HCT116 (cell line): ENCODE results near the gene DBNL. TPM values are rescaled to one million over a fixed set of nuclear protein-coding genes. Genes with fewer than 3 reads are reported as not detected.
"Not testable (repeated sequence)": the region's sequence is repeated elsewhere in the genome, so short reads cannot be mapped to it uniquely, and the experiment has no call there.

ENCODE experiments used
- ATAC-seq: fragments of 200-7000 bp; cut with Tn5 transposase; 2 replicates; pipeline ENCODE4 v1.9.1; 2020; ENCODE audit warnings: mild to moderate bottlenecking, moderate library complexity
- Bru-seq: library from RNA; stranded (reverse); fragments of 400-500 nt; gene quantifications from one replicate; lab custom pipeline; 2021; lab: Mats Ljungman, UMichigan
- BruChase-seq, 2 experiments: library from RNA; stranded (reverse); fragments of 400-500 nt; gene quantifications; one replicate each; lab custom pipeline; 2021; lab: Mats Ljungman, UMichigan
- BruUV-seq: library from RNA; stranded (reverse); fragments of 400-500 nt; replicated peaks from 2 replicates; lab custom pipeline; 2021; lab: Mats Ljungman, UMichigan
- CTCF ChIA-PET: fragments of 300-600 bp; sonication (Branson Sonifier 250); formaldehyde crosslinking; loops from one replicate; lab custom pipeline; 2021; ENCODE audit warnings: antibody characterized with exemption; lab: Charles Lee
- POLR2A ChIA-PET: fragments of 300-600, 350-600 bp; sonication (Branson Sonifier 250); formaldehyde crosslinking; loops from one replicate; lab custom pipeline; 2021; ENCODE audit warnings: antibody characterized with exemption; lab: Charles Lee
- RAD21 ChIA-PET, 2 experiments: fragments of 300-600 bp; sonication (Branson Sonifier 250); formaldehyde crosslinking; loops; one replicate each; lab custom pipeline; 2023; ENCODE audit warnings: low total read pairs in 2 of 2; ENCODE audit not compliant: uncharacterized antibody in 2 of 2, unreplicated experiment in 2 of 2, low non-redundant PET in 1 of 2; lab: Charles Lee
- DNase-seq: peaks from one replicate; pipeline ENCODE4 v3.0.0-alpha.2; 2010; ENCODE audit warnings: low read depth, low spot score
- H2AFZ ChIP-seq: fragments of 200-600 bp; shearing (Covaris generic), sonication (generic); 2 replicates; pipeline ENCODE4 v1.6.1; 2017; ENCODE audit warnings: low read depth, mixed run types, mixed read lengths, antibody characterized with exemption, low read length; ENCODE audit not compliant: poor library complexity, severe bottlenecking
- H3K27ac ChIP-seq: 2 replicates; pipeline ENCODE4 v1.5.1; 2012; ENCODE audit warnings: low read depth, low read length
- H3K27me3 ChIP-seq: fragments of 200-600 bp; sonication (generic); 2 replicates; pipeline ENCODE4 v1.6.1; 2016; ENCODE audit warnings: mixed run types, low read length, mixed read lengths; ENCODE audit not compliant: insufficient read depth
- H3K36me3 ChIP-seq, 2 experiments: fragments of 200-500 bp in 1 of 2; fragments of 200-600 bp in 1 of 2; sonication (Bioruptor generic) in 1 of 2; sonication (generic) in 1 of 2; 2 replicates each; pipeline versions ENCODE4 v1.5.1 to v1.6.1; 2014 to 2016; ENCODE audit warnings: low read length in 2 of 2, inconsistent platforms in 1 of 2, mixed read lengths in 1 of 2, mixed run types in 1 of 2; ENCODE audit not compliant: insufficient read depth in 2 of 2, control insufficient read depth in 1 of 2
- H3K4me1 ChIP-seq, 2 experiments: fragments of 200-600 bp in 1 of 2; sonication (generic) in 1 of 2; 2 replicates each; pipeline versions ENCODE4 v1.5.1 to v1.6.1; 2012 to 2017; ENCODE audit warnings: low read length in 2 of 2, inconsistent platforms in 1 of 2, mild to moderate bottlenecking in 1 of 2, mixed read lengths in 1 of 2, mixed run types in 1 of 2, moderate library complexity in 1 of 2; ENCODE audit not compliant: insufficient read depth in 2 of 2, control insufficient read depth in 1 of 2
- H3K4me2 ChIP-seq: fragments of 200-600 bp; sonication (generic); 2 replicates; pipeline ENCODE4 v1.6.1; 2017; ENCODE audit warnings: mixed run types, low read length, mixed read lengths
- H3K4me3 ChIP-seq, 2 experiments: fragments of 200-600 bp in 1 of 2; sonication (generic) in 1 of 2; replicated peaks in 1 of 2; 2 replicates each; pipeline ENCODE4 v1.5.1; 2011 to 2016; ENCODE audit warnings: low read length in 2 of 2, control low read depth in 1 of 2, low read depth in 1 of 2, mild to moderate bottlenecking in 1 of 2, mixed read lengths in 1 of 2, mixed run types in 1 of 2
- H3K79me2 ChIP-seq: fragments of 200-600 bp; sonication (generic); 2 replicates; pipeline ENCODE4 v1.6.1; 2017; ENCODE audit warnings: mild to moderate bottlenecking, mixed run types, low read length, moderate library complexity, mixed read lengths; ENCODE audit not compliant: insufficient read depth
- H3K9ac ChIP-seq: fragments of 200-600 bp; sonication (generic); 2 replicates; pipeline ENCODE4 v1.6.1; 2016; ENCODE audit warnings: low read length, mixed read lengths
- H3K9me2 ChIP-seq: fragments of 200-600 bp; sonication (generic), shearing (Covaris generic); 2 replicates; pipeline ENCODE4 v1.6.1; 2017; ENCODE audit warnings: mixed run types, mild to moderate bottlenecking, moderate library complexity; ENCODE audit not compliant: insufficient read depth
- H3K9me3 ChIP-seq, 2 experiments: fragments of 200-500 bp in 1 of 2; fragments of 200-600 bp in 1 of 2; sonication (Bioruptor generic) in 1 of 2; sonication (generic) in 1 of 2; 2 replicates each; pipeline ENCODE4 v1.6.1; 2014 to 2017; ENCODE audit warnings: low read length in 2 of 2, mixed read lengths in 2 of 2, inconsistent platforms in 1 of 2, low read depth in 1 of 2, mild to moderate bottlenecking in 1 of 2, mixed run types in 1 of 2, moderate library complexity in 1 of 2; ENCODE audit not compliant: control insufficient read depth in 1 of 2, insufficient read depth in 1 of 2
- H4K20me1 ChIP-seq: fragments of 200-600 bp; sonication (generic), shearing (Covaris generic); 2 replicates; pipeline ENCODE4 v1.6.1; 2017; ENCODE audit warnings: mixed run types, mild to moderate bottlenecking, moderate library complexity; ENCODE audit not compliant: insufficient read depth
- ELF1 ChIP-seq: IDR thresholded peaks from 2 replicates; pipeline ENCODE4 v1.6.1; 2012; ENCODE audit warnings: low read depth, borderline replicate concordance
- EZH2 ChIP-seq: fragments of 200-600 bp; sonication (generic); IDR thresholded peaks from 2 replicates; pipeline ENCODE4 v1.6.1; 2017; ENCODE audit warnings: antibody characterized with exemption, mixed run types
- FOSL1 ChIP-seq: IDR thresholded peaks from 2 replicates; pipeline ENCODE4 v1.6.1; 2012; ENCODE audit warnings: low read depth
- MAX ChIP-seq: IDR thresholded peaks from 2 replicates; pipeline ENCODE4 v1.6.1; 2012
- POLR2A ChIP-seq: IDR thresholded peaks from 2 replicates; pipeline ENCODE4 v1.7.0; 2011; ENCODE audit warnings: borderline replicate concordance; ENCODE audit not compliant: insufficient read depth, insufficient read length; ENCODE audit errors: extremely low read depth
- POLR2AphosphoS5 ChIP-seq: IDR thresholded peaks from 2 replicates; pipeline ENCODE4 v1.6.1; 2011; ENCODE audit warnings: mild to moderate bottlenecking, low read depth, low read length, moderate library complexity
- RAD21 ChIP-seq: IDR thresholded peaks from 2 replicates; pipeline ENCODE4 v1.6.1; 2012; ENCODE audit warnings: low read depth, mild to moderate bottlenecking
- SIN3A ChIP-seq: IDR thresholded peaks from 2 replicates; pipeline ENCODE4 v1.6.1; 2012; ENCODE audit warnings: low read depth
- SP1 ChIP-seq: IDR thresholded peaks from 2 replicates; pipeline ENCODE4 v1.6.1; 2012; ENCODE audit warnings: low read depth
- TCF7L2 ChIP-seq: IDR thresholded peaks from 2 replicates; pipeline ENCODE4 v1.7.0; 2011; ENCODE audit warnings: borderline replicate concordance, inconsistent platforms; ENCODE audit not compliant: insufficient read depth, insufficient read length; ENCODE audit errors: extremely low read depth
- YY1 ChIP-seq: IDR thresholded peaks from 2 replicates; pipeline ENCODE4 v1.6.1; 2011; ENCODE audit warnings: low read length, low read depth, moderate library complexity, mild to moderate bottlenecking; ENCODE audit not compliant: insufficient replicate concordance; ENCODE audit errors: extremely low read depth
- ZFX ChIP-seq: fragments of 450-650 bp; IDR thresholded peaks from 2 replicates; pipeline ENCODE4 v1.6.1; 2017
- ZNF274 ChIP-seq: fragments of 200-500 bp; sonication (Bioruptor generic); IDR thresholded peaks from 2 replicates; pipeline ENCODE4 v1.6.1; 2014; ENCODE audit warnings: mild to moderate bottlenecking, low read depth, low read length, inconsistent platforms
- intact Hi-C: fragments of 100-400 bp; cut with micrococcal nuclease; formaldehyde crosslinking; loops from 2 replicates; pipeline ENCODE4 v1.10.0; 2022
- long read RNA-seq: library from polyadenylated mRNA; unstranded; transcript quantifications from one replicate; pipeline ENCODE4 v2.0.0, GENCODE V29; 2021; ENCODE audit not compliant: unreplicated experiment
- polyA plus RNA-seq: library from polyadenylated mRNA; unstranded; fragments of >200 nt; gene quantifications from 2 replicates; pipeline ENCODE4 v1.2.1, GENCODE V29; 2012; ENCODE audit warnings: missing spikeins
- total RNA-seq: library from RNA; stranded (reverse); gene quantifications from one replicate; pipeline ENCODE4 v1.2.1, GENCODE V29; 2021; ENCODE audit not compliant: unreplicated experiment

The DBNL gene
- 39.4 TPM for total RNA-seq
- 36.9 and 38.3 TPM in 2 replicates for polyA plus RNA-seq
- Bru-seq, nascent RNA, result percentile 74 among the genes with signal in this experiment
- percentile 69 among the genes with signal in this experiment for BruChase-seq, experiment 1, labeled RNA remaining after a 6-hour chase
- BruChase-seq, experiment 2, labeled RNA remaining after a 2-hour chase, result percentile 72 among the genes with signal in this experiment
- long read RNA-seq, transcript DBNL-220 (13 exons, 2,117 nt), result minor isoform, 21 of 127 reads
- long read RNA-seq, transcript DBNL-210 (13 exons, 1,808 nt), result major isoform, 60 of 127 reads
- long read RNA-seq, partial matches to known transcripts, result 12 of 127 reads
- long read RNA-seq, other reads (novel, unspliced or antisense), result 30 of 127 reads

GRCh38 chr7:44044315-44045225 lies at the start of gene DBNL:
Gene DBNL, plus strand, starts transcription at chr7:44044702. Its CDS starts 36 bp downstream, at chr7:44044738.
- Histone ChIP-seq H3K9me3 (no peaks in the 10 kb centered on the region), H3K4me3 (peak within 1 kb of the TSS; percentile 90 to 97), H3K4me2 (peak within 1 kb of the TSS; percentile 91), H3K79me2 (peaks cover 46% of the 10 kb centered on the region), H3K9ac (peak within 1 kb of the TSS; percentile 84), H4K20me1 (no peaks in the 10 kb centered on the region), H2AFZ (no peak within 1 kb of the TSS), H3K27ac (peak within 1 kb of the TSS; percentile 80), H3K9me2 (no peaks in the 10 kb centered on the region), H3K27me3 (no peaks in the 10 kb centered on the region), H3K36me3 (peaks cover 0 to 3% of the 10 kb centered on the region in 2 experiments; a peak in 1 of 4 replicates), H3K4me1 (peaks cover 4 to 18% of the 10 kb centered on the region in 2 experiments; a peak in 2 of 4 replicates)
- intact Hi-C loops, result loop anchor here (1.0 kb wide), 1 partner anchor 25 kb away; no protein-coding TSS in a partner anchor
- ChIA-PET CTCF (interaction anchor here (1.0 kb wide), 1 partner anchor 24 kb away, joined by 5 read pairs; no protein-coding TSS in a partner anchor), RAD21 (interaction anchor here in 1 of 2 experiments (1.3 kb wide), 1 partner anchor 25 kb away, joined by 4 read pairs; no protein-coding TSS in a partner anchor), POLR2A (interaction anchor here (0.8 kb wide), 1 partner anchor 37 kb away, joined by 3 read pairs; no protein-coding TSS in a partner anchor)
- DNase-seq, result peak; percentile 59
- peak; percentile 94 for ATAC-seq
- no peak; the same call in 1 of the 2 replicates for TF ChIP-seq ELF1
- TF ChIP-seq ZNF274, result no peak
- TF ChIP-seq MAX, result peak; percentile 91
- TF ChIP-seq RAD21, result no peak
- TF ChIP-seq ZFX, result peak; percentile 81
- TF ChIP-seq EZH2, result no peak
- peak; percentile 95 for TF ChIP-seq POLR2A
- peak; percentile 60 for TF ChIP-seq YY1
- TF ChIP-seq POLR2AphosphoS5, result peak; percentile 95
- TF ChIP-seq FOSL1, result no peak
- peak; percentile 49; the same call in 1 of the 2 replicates for TF ChIP-seq SP1
- peak; percentile 97 for TF ChIP-seq SIN3A
- peak; percentile 90 for TF ChIP-seq TCF7L2
- no TSS peak for BruUV-seq

GRCh38 chr7:43997532-43997931 lies 47.0 kb upstream of the DBNL start, which contains the start of gene SPDYE1:
Gene SPDYE1, plus strand, starts transcription at chr7:43997897. Its CDS starts 2,053 bp downstream, at chr7:43999950.
- DNase-seq, H3K9me3 ChIP-seq, H3K4me3 ChIP-seq, H2AFZ ChIP-seq, H3K4me2 ChIP-seq, RAD21 ChIA-PET, H3K27ac ChIP-seq, H3K9me2 ChIP-seq, H3K79me2 ChIP-seq, H3K27me3 ChIP-seq, ATAC-seq, CTCF ChIA-PET, H4K20me1 ChIP-seq, intact Hi-C loops, H3K4me1 ChIP-seq, H3K36me3 ChIP-seq, BruUV-seq, POLR2A ChIA-PET, H3K9ac ChIP-seq: not testable (repeated sequence)
